Osteocyte (in vitro differentiated cells): ENCODE data around the gene TAF15. TPM values are rescaled to one million over a fixed set of nuclear protein-coding genes. Genes with fewer than 3 reads are reported as not detected.

ENCODE experiments used
- DNase-seq: peaks from one replicate; pipeline ENCODE4 v3.0.0; 2021; ENCODE audit warnings: mixed read lengths; ENCODE audit not compliant: unreplicated experiment; ENCODE audit errors: extremely low spot score
- H3K27ac Mint-ChIP-seq: one replicate; pipeline ENCODE4 v1.8.0; 2021; ENCODE audit warnings: mild to moderate bottlenecking, mixed read lengths; ENCODE audit not compliant: unreplicated experiment
- H3K27me3 Mint-ChIP-seq: one replicate; pipeline ENCODE4 v1.8.0; 2021; ENCODE audit warnings: mixed read lengths; ENCODE audit not compliant: unreplicated experiment
- H3K36me3 Mint-ChIP-seq: one replicate; pipeline ENCODE4 v1.8.0; 2021; ENCODE audit warnings: mixed read lengths; ENCODE audit not compliant: unreplicated experiment
- H3K4me1 Mint-ChIP-seq: one replicate; pipeline ENCODE4 v1.8.0; 2021; ENCODE audit warnings: mixed read lengths; ENCODE audit not compliant: unreplicated experiment
- H3K4me3 Mint-ChIP-seq: one replicate; pipeline ENCODE4 v1.8.0; 2021; ENCODE audit warnings: mild to moderate bottlenecking, moderate library complexity, mixed read lengths; ENCODE audit not compliant: unreplicated experiment
- H3K9me3 Mint-ChIP-seq: one replicate; pipeline ENCODE4 v1.8.0; 2021; ENCODE audit warnings: mixed read lengths; ENCODE audit not compliant: unreplicated experiment
- total RNA-seq: library from RNA; stranded (reverse); gene quantifications from 2 replicates; pipeline ENCODE4 v1.2.1, GENCODE V29; 2021
- TF ChIP-seq, protein P1 (sequence below): fragments of 200-600 bp; sonication (generic); IDR thresholded peaks from 2 replicates; pipeline ENCODE4 v1.5.0; 2021; ENCODE audit warnings: antibody characterized with exemption, mild to moderate bottlenecking, moderate library complexity

Gene TAF15
- total RNA-seq, 1 donor from 2014 or later = 157 TPM

DNA sequence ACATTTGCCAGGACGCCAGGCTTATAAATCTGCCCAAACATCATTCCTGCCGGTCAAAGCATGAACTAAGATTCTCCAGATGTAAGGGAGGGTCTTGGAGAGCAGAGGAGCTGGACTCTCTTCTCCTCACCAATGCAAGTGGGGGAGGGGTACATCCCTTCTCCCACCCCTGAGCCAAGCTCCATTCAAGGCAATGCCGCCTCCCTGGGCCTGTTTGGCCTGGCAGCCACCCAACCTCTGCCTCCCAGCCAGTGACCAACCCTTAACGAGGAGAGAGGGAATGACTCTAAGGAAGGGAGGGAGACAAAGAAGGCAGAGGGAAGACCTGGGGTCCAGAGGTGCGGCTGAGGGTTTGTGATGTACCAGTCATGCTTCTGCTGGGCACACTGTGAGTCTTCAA, 34.8 kb upstream of the TAF15 start:
- peak overlapping the region; percentile 88 for H3K27ac Mint-ChIP-seq
- DNase-seq = no peak
- H3K4me3 Mint-ChIP-seq = no peak overlapping the region
- TF ChIP-seq, protein P1, sequence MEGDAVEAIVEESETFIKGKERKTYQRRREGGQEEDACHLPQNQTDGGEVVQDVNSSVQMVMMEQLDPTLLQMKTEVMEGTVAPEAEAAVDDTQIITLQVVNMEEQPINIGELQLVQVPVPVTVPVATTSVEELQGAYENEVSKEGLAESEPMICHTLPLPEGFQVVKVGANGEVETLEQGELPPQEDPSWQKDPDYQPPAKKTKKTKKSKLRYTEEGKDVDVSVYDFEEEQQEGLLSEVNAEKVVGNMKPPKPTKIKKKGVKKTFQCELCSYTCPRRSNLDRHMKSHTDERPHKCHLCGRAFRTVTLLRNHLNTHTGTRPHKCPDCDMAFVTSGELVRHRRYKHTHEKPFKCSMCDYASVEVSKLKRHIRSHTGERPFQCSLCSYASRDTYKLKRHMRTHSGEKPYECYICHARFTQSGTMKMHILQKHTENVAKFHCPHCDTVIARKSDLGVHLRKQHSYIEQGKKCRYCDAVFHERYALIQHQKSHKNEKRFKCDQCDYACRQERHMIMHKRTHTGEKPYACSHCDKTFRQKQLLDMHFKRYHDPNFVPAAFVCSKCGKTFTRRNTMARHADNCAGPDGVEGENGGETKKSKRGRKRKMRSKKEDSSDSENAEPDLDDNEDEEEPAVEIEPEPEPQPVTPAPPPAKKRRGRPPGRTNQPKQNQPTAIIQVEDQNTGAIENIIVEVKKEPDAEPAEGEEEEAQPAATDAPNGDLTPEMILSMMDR = no peak
- H3K4me1 Mint-ChIP-seq = peaks cover 40% of the 10 kb centered on the region
- H3K9me3 Mint-ChIP-seq = no peaks in the 10 kb centered on the region
- peaks cover 5% of the 10 kb centered on the region for H3K27me3 Mint-ChIP-seq
- no peaks in the 10 kb centered on the region for H3K36me3 Mint-ChIP-seq

DNA sequence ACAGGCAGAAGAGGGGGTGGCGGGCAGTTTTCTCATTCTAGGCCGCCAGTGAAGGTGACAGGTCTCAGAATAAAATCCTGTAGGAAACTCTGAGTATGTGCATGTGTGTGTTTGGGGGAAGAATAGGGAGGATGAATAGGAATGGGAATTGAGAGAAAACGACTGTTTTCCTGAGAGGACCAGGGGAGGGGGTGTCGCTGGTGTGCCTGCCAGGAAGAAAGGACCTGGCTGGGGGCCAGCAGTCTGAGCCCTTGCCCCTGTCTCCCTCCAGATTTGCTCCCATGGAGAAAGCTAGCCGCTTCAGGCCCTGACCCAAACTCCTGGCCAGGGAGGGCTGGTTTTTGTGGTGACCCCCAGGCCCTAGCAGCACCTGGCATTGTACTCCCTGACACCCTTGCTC, 34.2 kb upstream of the TAF15 start:
- Mint-ChIP-seq H3K9me3 (no peaks in the 10 kb centered on the region), H3K4me1 (peaks cover 40% of the 10 kb centered on the region), H3K27ac (no peak overlapping the region), H3K27me3 (peaks cover 5% of the 10 kb centered on the region), H3K36me3 (no peaks in the 10 kb centered on the region), H3K4me3 (no peak overlapping the region)
- no peak for DNase-seq
- TF ChIP-seq, protein P1 = no peak

DNA sequence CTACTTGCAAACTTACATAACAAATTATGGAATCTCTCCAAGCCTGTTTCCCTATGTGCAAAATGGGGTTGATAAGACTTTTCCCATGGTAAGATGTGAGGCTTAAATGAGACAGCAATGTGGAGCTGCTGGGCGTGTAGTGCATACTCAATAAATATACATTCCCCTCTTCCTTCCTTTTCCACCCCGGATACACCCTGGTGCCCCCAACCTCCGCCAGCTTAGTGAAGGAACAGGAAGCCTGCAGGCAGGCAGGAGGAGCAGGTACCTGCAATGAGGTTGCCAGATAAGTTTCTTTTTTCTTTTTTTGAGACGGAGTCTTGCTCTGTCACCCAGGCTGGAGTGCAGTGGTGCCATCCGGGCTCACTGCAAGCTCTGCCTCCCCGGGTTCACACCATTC, 33.7 kb upstream of the TAF15 start:
- Mint-ChIP-seq H3K27me3 (peaks cover 5% of the 10 kb centered on the region), H3K27ac (no peak overlapping the region), H3K36me3 (no peaks in the 10 kb centered on the region), H3K4me1 (peaks cover 40% of the 10 kb centered on the region), H3K4me3 (no peak overlapping the region), H3K9me3 (no peaks in the 10 kb centered on the region)
- TF ChIP-seq, protein P1 = no peak
- no peak for DNase-seq

DNA sequence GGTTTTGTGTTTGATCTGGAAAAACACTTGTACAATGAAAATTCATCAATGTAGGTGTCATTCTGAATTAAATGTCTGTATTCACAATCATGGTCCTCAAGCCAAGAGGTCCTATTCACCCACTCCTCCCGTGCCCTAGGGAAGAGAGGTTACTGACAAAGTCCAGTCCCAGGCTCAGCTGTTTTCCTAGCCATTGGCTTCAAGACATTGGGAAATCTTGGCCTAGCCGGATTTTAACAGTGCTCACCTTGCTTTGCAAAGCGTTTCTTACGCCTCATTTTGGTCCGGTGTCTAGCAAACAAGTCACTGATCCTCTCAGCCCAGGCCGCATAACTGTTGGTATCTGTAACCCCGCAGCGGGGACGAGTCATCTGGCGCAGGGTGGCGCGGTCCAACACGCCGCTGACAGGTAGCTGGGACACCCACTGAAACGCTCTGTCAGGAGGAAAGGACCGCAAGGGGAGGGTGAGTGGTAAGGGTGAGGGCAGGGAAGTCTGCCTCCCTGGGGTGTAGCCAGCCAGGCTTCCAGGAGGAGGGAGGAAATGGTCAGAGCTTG, 30.6 kb upstream of the TAF15 start:
- Mint-ChIP-seq H3K27me3 (peaks cover 14% of the 10 kb centered on the region), H3K4me1 (peaks cover 47% of the 10 kb centered on the region), H3K4me3 (no peak overlapping the region), H3K9me3 (no peaks in the 10 kb centered on the region), H3K36me3 (no peaks in the 10 kb centered on the region), H3K27ac (no peak overlapping the region)
- DNase-seq = no peak
- TF ChIP-seq, protein P1 = no peak

DNA sequence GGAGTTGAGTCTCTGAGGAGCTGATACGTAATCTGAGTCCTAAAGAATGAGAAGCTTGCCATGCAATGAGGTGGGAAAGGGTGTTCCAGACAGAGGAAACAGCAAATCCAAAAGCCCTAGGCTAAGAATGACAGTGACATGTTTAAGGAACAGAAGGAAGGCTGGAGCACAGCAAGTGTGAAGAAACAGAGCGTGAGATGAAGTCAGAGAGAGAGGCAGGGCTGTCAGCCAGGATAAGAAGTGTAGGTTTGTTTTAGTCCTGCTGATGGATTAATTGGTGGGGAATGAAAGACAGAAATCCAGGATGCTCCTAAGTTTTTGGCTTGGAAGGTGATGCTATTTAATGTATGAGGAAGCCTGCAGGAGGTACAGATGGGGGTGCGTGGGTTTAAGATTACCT, 28.3 kb upstream of the TAF15 start:
- Mint-ChIP-seq H3K36me3 (no peaks in the 10 kb centered on the region), H3K27ac (peak overlapping the region; percentile 24), H3K4me1 (peaks cover 35% of the 10 kb centered on the region), H3K4me3 (no peak overlapping the region), H3K9me3 (no peaks in the 10 kb centered on the region), H3K27me3 (peaks cover 14% of the 10 kb centered on the region)
- TF ChIP-seq, protein P1 = no peak
- no peak for DNase-seq
